Stimulated activated CD4-positive, alpha-beta T cell treated with anti-CD3 and anti-CD28 coated beads, Interleukin-12 subunit alpha, Interleukin-12 subunit beta, amount 100 ng/mL, for 48 hours (primary cell): ENCODE results near the gene TCF20.

Experiments
- DNase-seq, 3 donors: peaks; one replicate each; pipeline ENCODE4 v3.0.0-alpha.2; 2020; ENCODE audit warnings: low read depth in 2 of 3, low spot score in 1 of 3

The TCF20 gene

GRCh38 chr22:42261296-42261695 is 9.2 kb downstream of the TCF20 start:
- DNase-seq, result no peak

GRCh38 chr22:42258126-42258525 is 12.3 kb downstream of the TCF20 start:
- DNase-seq, result no peak

DNA sequence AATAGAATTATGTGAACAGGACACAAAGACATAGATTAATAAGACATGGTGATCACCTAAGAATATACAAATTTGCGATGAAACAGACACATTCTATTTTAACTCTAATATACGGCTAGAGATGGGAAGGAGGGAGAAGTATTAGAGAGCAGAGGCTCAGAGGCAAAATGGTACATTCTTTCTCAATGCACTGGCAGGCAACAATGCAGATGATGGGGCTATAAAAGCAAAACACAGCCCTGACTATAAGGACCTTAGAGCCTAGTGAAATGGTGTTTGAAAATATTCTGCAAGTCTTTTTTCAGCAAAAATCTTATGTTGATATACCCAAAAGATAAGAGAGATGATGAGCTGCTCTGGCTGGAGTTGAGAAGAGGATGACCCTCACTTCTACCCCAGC is 13.1 kb downstream of the TCF20 start:
- no peak for DNase-seq

GRCh38 chr22:42256930-42257329 is 13.5 kb downstream of the TCF20 start:
- no peak for DNase-seq

DNA sequence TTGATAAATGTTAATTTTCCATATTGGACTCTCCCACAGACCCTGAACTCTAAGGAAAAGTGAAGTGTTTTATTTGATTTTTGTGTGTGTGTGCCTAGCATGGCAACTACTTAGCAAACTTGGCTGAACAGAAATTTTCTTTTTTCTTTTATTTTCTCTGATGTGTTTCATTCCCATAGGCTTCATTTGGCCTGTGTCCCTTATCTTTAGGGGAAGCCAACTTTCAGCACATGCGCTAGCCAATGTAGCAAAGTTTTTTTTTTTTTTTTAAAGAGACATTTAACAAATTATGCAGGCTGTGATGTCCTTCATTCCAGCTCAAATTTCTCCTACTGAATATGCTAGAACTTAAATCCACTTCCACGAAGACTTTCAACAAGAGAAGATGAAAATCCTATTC is 14.2 kb downstream of the TCF20 start:
- DNase-seq, result no peak

DNA sequence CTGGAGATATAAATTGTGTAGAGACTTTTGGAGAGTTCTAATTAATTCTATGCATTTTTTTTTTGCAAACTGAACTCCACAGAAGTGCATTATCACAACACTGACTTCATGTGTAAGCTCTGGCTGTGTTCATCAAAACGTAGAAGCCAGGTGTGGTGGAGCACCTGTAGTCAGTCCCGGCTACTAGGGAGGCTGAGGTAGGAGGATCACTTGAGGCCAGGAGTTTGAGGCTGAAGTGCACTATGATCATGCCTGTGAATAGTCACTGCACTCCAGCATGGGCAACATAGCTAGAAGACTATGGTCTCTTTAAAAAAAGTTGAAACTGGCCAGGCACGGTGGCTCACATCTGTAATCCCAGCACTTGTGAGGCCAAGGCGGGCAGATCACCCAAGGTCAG is 20.6 kb downstream of the TCF20 start:
- DNase-seq, result no peak

DNA sequence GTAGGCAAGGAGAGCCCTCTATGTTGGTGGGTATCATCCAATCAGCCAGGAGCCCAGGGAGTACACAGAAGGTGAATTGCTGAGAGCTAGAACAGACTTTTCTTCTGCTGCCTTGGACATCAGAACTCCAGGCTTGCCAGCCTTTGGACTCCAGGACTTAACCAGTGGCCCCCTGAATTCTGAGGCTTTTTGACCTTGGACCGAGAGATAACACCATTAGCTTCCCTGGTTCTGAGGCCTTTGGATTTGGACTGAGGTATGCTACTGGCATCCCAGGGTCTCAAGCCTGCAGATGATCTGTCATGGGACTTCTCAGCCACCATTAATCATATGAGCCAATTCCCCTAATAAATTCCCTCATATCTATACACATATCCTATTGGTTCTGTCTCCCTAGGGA is 21.5 kb downstream of the TCF20 start:
- no peak for DNase-seq

GRCh38 chr22:42247596-42247995 is 22.9 kb downstream of the TCF20 start:
- no peak for DNase-seq

DNA sequence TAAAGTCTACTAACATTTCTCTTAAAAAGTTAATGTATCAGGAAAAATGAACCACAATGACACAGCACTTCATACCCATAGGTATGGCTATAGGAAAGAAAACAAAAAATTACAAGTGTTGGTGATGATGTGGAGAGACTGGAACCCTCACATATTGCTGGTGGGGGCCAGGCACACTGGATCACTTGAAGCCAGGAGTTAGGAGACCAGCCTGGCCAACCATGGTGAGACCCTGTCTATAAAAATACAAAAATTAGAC is 26.7 kb downstream of the TCF20 start:
- no peak for DNase-seq

- no peak for DNase-seq
These were observed 33.6 kb downstream of the TCF20 start for GRCh38 chr22:42236848-42237247.

GRCh38 chr22:42236268-42236667 is 34.2 kb downstream of the TCF20 start:
- DNase-seq, result no peak

GRCh38 chr22:42233879-42234278 is 36.6 kb downstream of the TCF20 start:
- DNase-seq, result no peak

GRCh38 chr22:42231929-42232328 is 38.5 kb downstream of the TCF20 start:
- DNase-seq, result no peak

DNA sequence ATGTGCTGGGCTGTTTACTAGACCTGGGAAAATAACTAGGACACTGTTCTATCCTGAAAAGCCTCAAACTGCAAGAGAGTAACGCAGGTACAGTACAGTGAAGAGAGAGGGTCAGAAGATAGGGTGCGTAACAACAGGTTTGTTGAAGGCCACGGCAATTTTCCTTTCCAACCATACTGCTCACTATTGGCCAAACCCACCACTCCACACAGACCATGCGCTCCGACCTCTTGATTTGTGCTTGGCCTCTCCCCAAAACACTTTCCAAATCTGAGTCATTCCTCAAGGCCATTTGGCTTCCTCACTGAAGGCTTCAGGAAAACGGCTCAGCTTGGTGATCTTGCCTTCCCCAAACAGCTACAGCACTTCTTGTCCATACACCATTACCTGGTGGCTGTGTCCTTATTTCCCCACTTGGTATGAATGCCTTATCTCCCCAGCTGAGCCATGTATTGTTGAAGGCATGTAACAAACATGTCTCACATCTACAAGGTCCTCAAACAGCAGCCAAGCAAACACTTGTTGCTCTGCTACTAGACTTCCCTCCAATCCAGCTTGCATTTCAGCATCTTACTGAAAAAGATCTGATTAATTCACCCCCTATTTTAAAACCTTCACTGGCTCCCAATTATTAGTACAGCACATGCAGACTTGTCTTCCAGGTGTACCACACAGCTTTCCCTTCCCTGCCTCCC is 40.9 kb downstream of the TCF20 start:
- DNase-seq, result no peak

DNA sequence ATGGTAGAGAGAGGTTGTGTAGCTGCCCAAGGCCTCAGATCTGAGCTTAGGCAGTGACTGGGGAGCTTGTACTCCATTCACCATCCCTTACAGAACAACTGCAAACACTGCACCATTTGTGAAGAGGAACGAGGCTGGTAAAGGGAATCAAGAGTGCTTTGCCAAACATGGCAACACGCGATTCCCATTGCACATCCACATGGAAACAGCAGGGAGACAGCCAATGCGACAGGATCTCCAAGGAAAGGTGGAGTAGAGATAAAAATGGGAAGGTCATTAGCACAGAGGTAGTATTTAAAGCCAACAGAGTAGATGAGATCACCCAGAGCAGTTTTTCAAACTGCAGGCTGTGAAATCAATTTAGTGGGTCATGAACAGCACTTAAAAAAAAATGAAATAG is 42.0 kb downstream of the TCF20 start:
- DNase-seq, result no peak

GRCh38 chr22:42227435-42227834 is 43.0 kb downstream of the TCF20 start:
- no peak for DNase-seq

DNA sequence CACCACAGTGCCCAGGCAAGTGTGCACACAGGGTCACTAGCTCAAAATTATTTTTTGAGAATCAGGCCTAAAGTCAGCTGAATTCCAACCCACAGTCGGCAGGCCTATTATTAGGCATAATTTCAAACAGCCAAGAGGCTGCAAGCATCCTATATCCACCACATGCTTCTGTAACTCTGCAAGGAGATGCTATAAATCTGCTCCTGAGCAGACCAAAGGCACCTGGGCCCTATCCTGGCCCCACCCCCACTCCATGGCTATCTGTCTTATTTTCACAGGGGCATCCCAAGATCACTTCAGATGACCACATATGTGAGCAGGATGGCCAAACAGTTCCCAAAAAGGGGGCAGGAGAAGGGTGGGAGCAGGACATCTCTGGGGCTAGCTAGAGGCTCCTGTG is 44.6 kb downstream of the TCF20 start:
- no peak for DNase-seq

- DNase-seq, result no peak
These were observed 48.3 kb downstream of the TCF20 start for GRCh38 chr22:42222140-42222539.
